ENCODE data around the gene CYP46A1. TPM values are rescaled to one million over a fixed set of nuclear protein-coding genes. Genes with fewer than 3 reads are reported as not detected.

CYP46A1 gene
- polyA plus RNA-seq, 2 donors, result 0.16 to 0.20 TPM

DNA sequence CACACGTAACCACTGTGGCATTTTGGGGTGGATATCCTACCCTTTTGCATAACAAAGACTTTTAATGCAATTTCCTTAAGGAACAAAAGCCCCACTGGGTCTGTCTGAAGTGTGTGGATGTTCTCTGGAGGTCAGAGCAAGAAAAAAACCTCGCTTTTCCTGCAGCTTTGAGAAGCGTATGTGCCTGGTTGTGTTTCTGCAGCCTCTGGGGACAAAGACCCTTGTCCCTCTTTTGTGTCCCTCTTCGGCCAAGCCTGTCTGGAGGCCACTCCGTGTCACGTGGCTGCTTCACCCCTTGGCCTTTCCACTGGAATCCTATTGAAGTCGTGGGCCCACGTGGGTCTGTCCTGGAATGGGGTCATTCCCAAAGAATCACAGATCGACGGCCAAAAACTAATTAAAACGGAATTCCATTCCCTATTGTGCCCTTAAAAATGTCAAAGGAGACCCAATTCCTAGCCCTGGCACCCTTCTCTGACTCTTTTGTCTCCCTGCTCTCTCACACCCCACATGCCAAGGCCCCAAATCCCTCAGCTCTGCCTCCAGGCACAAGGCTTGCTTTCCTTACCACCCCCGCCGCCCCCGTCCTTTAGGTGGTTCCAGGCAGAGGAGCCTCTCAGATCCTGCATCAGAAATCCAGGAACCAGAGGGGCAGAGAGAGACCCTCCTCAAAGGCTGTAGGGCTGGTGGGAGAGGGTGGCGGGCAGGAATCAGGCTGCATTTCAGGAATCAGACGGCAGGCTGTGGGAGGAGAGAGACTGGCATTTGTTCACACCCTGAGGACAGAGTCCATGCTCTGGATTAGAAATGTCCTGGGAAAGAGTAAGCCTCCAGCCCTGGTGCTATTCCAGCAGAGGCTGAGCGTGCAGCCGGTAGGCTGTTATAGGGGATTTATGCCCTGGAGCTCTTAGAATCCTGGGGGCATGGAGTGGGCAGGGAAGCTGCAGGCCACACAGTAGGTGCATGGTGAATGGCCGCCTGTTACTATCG, 12.6 kb upstream of the CYP46A1 start:
- Histone ChIP-seq H3K36me3 (ENCODE audit: control insufficient read depth in 2 of 2, insufficient read depth in 2 of 2, low read length in 1 of 2) (no peaks in the 10 kb centered on the region), H3K4me3 (ENCODE audit: low read depth in 1 of 2, low read length in 2 of 2) (no peak overlapping the region), H3K27ac (ENCODE audit: low read depth in 2 of 2, low read length in 1 of 2) (no peak overlapping the region), H3K27me3 (ENCODE audit: control insufficient read depth in 1 of 2, insufficient read depth in 2 of 2, low read length in 2 of 2) (no peaks in the 10 kb centered on the region), H3K9me3 (ENCODE audit: control insufficient read depth in 2 of 2, insufficient read depth in 1 of 2, low read depth in 1 of 2, low read length in 1 of 2) (peaks cover 0 to 3% of the 10 kb centered on the region in 2 donors), H3K4me1 (ENCODE audit: control insufficient read depth in 2 of 2, insufficient read depth in 2 of 2, low read length in 1 of 2) (no peaks in the 10 kb centered on the region)
- 60 to 63% methylated on average over 20 of the region's 20 CpGs for WGBS, 2 donors

DNA sequence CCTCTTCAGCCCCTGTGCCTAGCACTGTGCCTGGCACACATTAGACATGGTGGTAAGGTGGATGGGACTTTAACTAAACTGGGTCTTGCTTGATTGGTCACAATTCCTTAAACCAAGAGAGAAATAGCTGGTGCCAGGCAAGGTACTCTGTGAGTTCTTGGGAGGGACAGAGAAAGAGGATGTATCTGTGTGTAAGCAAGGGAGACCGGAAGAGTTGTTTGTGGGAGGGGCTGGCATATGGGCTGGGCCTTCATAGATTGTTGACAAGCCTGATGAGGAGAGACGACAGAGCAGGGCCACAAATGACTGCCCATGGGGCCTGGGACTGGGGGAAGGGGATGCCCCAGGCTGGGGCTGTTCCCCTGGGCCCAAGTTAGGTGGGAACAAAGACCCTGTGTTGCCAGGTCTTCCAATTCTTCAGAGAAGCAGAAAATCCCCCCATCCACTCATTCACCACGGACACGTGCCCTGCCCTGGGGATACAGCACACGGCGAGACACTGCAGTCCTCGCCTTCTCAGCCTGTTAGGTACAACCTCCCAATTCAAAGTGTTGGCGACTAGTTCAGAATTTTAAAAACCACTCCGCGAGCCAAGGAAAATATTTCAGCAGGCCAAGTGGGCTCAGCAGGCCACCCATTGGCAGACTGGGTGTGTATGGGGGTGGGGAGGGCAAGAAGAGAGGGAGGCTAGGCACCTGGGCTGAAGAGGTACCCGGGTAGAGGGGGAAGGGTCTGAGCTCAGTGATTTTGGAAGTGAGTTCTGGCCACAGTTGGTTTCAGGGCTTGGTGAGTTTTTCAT, 11.4 kb upstream of the CYP46A1 start:
- H3K36me3 ChIP-seq (ENCODE audit: control insufficient read depth in 2 of 2, insufficient read depth in 2 of 2, low read length in 1 of 2), result no peaks in the 10 kb centered on the region
- H3K4me3 ChIP-seq (ENCODE audit: low read depth in 1 of 2, low read length in 2 of 2), result no peak overlapping the region
- 79 to 83% methylated on average over 11 of the region's 11 CpGs for WGBS, 2 donors
- no peak overlapping the region for H3K27ac ChIP-seq (ENCODE audit: low read depth in 2 of 2, low read length in 1 of 2)
- no peaks in the 10 kb centered on the region for H3K4me1 ChIP-seq (ENCODE audit: control insufficient read depth in 2 of 2, insufficient read depth in 2 of 2, low read length in 1 of 2)
- H3K27me3 ChIP-seq (ENCODE audit: control insufficient read depth in 1 of 2, insufficient read depth in 2 of 2, low read length in 2 of 2), result no peaks in the 10 kb centered on the region
- H3K9me3 ChIP-seq (ENCODE audit: control insufficient read depth in 2 of 2, insufficient read depth in 1 of 2, low read depth in 1 of 2, low read length in 1 of 2), result peaks cover 0 to 7% of the 10 kb centered on the region in 2 donors

- Histone ChIP-seq H3K9me3 (ENCODE audit: control insufficient read depth in 2 of 2, insufficient read depth in 1 of 2, low read depth in 1 of 2, low read length in 1 of 2) (peaks cover 5 to 13% of the 10 kb centered on the region in 2 donors), H3K27ac (ENCODE audit: low read depth in 2 of 2, low read length in 1 of 2) (no peak overlapping the region), H3K36me3 (ENCODE audit: control insufficient read depth in 2 of 2, insufficient read depth in 2 of 2, low read length in 1 of 2) (no peaks in the 10 kb centered on the region), H3K4me1 (ENCODE audit: control insufficient read depth in 2 of 2, insufficient read depth in 2 of 2, low read length in 1 of 2) (no peaks in the 10 kb centered on the region), H3K4me3 (ENCODE audit: low read depth in 1 of 2, low read length in 2 of 2) (no peak overlapping the region), H3K27me3 (ENCODE audit: control insufficient read depth in 1 of 2, insufficient read depth in 2 of 2, low read length in 2 of 2) (no peaks in the 10 kb centered on the region)
- 77 to 84% methylated on average over 7 to 8 of the region's 8 CpGs for WGBS, 2 donors
These were observed 10.6 kb upstream of the CYP46A1 start for GRCh38 chr14:99673305-99674063.

GRCh38 chr14:99674064-99674650, 9.9 kb upstream of the CYP46A1 start:
- Histone ChIP-seq H3K27ac (ENCODE audit: low read depth in 2 of 2, low read length in 1 of 2) (no peak overlapping the region), H3K27me3 (ENCODE audit: control insufficient read depth in 1 of 2, insufficient read depth in 2 of 2, low read length in 2 of 2) (no peaks in the 10 kb centered on the region), H3K4me3 (ENCODE audit: low read depth in 1 of 2, low read length in 2 of 2) (no peak overlapping the region), H3K4me1 (ENCODE audit: control insufficient read depth in 2 of 2, insufficient read depth in 2 of 2, low read length in 1 of 2) (no peaks in the 10 kb centered on the region), H3K36me3 (ENCODE audit: control insufficient read depth in 2 of 2, insufficient read depth in 2 of 2, low read length in 1 of 2) (no peaks in the 10 kb centered on the region), H3K9me3 (ENCODE audit: control insufficient read depth in 2 of 2, insufficient read depth in 1 of 2, low read depth in 1 of 2, low read length in 1 of 2) (peaks cover 5 to 14% of the 10 kb centered on the region in 2 donors)
- 89 to 95% methylated on average over 9 of the region's 9 CpGs for WGBS, 2 donors

DNA sequence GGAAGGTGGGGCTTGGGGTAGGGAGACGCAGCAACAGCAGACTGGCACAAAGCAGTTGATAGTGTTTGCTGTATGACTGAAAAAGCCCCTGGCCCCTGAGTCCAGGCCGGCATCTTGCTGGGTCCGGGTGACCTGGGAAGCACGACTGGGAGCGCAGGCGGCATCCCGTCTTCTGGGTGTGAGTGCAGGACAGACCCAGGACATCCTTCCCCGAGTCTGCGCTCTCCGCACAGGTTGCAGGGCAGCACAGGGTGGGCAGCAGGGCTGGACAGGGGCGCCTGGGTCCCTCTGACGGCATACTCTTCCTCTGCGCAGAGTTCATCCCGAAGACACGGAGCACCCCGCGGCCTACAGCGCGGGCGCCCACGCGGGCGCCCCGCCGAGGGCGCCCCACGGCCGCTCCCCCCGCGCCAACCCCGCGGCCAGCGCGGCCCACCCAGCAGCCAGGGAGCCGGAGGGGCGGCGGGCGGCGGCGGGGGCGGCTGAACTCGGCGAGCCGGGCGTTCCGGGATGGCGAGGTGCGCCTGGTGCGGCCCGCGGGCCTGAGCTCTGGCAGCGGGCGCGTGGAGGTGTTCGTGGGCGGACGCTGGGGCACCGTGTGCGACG, 9.2 kb upstream of the CYP46A1 start:
- 49 to 50% methylated on average over 45 to 60 of the region's 60 CpGs for WGBS, 2 donors
- Histone ChIP-seq H3K4me3 (ENCODE audit: low read depth in 1 of 2, low read length in 2 of 2) (no peak overlapping the region), H3K27me3 (ENCODE audit: control insufficient read depth in 1 of 2, insufficient read depth in 2 of 2, low read length in 2 of 2) (no peaks in the 10 kb centered on the region), H3K27ac (ENCODE audit: low read depth in 2 of 2, low read length in 1 of 2) (no peak overlapping the region), H3K36me3 (ENCODE audit: control insufficient read depth in 2 of 2, insufficient read depth in 2 of 2, low read length in 1 of 2) (no peaks in the 10 kb centered on the region), H3K9me3 (ENCODE audit: control insufficient read depth in 2 of 2, insufficient read depth in 1 of 2, low read depth in 1 of 2, low read length in 1 of 2) (peaks cover 5 to 15% of the 10 kb centered on the region in 2 donors), H3K4me1 (ENCODE audit: control insufficient read depth in 2 of 2, insufficient read depth in 2 of 2, low read length in 1 of 2) (no peaks in the 10 kb centered on the region)

- Histone ChIP-seq H3K27ac (ENCODE audit: low read depth in 2 of 2, low read length in 1 of 2) (no peak overlapping the region), H3K27me3 (ENCODE audit: control insufficient read depth in 1 of 2, insufficient read depth in 2 of 2, low read length in 2 of 2) (no peaks in the 10 kb centered on the region), H3K36me3 (ENCODE audit: control insufficient read depth in 2 of 2, insufficient read depth in 2 of 2, low read length in 1 of 2) (no peaks in the 10 kb centered on the region), H3K9me3 (ENCODE audit: control insufficient read depth in 2 of 2, insufficient read depth in 1 of 2, low read depth in 1 of 2, low read length in 1 of 2) (peaks cover 5 to 15% of the 10 kb centered on the region in 2 donors), H3K4me3 (ENCODE audit: low read depth in 1 of 2, low read length in 2 of 2) (no peak overlapping the region), H3K4me1 (ENCODE audit: control insufficient read depth in 2 of 2, insufficient read depth in 2 of 2, low read length in 1 of 2) (no peaks in the 10 kb centered on the region)
- 46 to 47% methylated on average over 42 of the region's 42 CpGs for WGBS, 2 donors
These were observed 8.7 kb upstream of the CYP46A1 start for GRCh38 chr14:99675382-99675835.

- 45 to 50% methylated on average over 10 of the region's 10 CpGs for WGBS, 2 donors
- H3K4me3 ChIP-seq (ENCODE audit: low read depth in 1 of 2, low read length in 2 of 2), result no peak overlapping the region
- no peaks in the 10 kb centered on the region for H3K36me3 ChIP-seq (ENCODE audit: control insufficient read depth in 2 of 2, insufficient read depth in 2 of 2, low read length in 1 of 2)
- H3K27ac ChIP-seq (ENCODE audit: low read depth in 2 of 2, low read length in 1 of 2), result no peak overlapping the region
- H3K27me3 ChIP-seq (ENCODE audit: control insufficient read depth in 1 of 2, insufficient read depth in 2 of 2, low read length in 2 of 2), result no peaks in the 10 kb centered on the region
- no peaks in the 10 kb centered on the region for H3K4me1 ChIP-seq (ENCODE audit: control insufficient read depth in 2 of 2, insufficient read depth in 2 of 2, low read length in 1 of 2)
- H3K9me3 ChIP-seq (ENCODE audit: control insufficient read depth in 2 of 2, insufficient read depth in 1 of 2, low read depth in 1 of 2, low read length in 1 of 2), result peaks cover 5 to 15% of the 10 kb centered on the region in 2 donors
These were observed 8.1 kb upstream of the CYP46A1 start for GRCh38 chr14:99675951-99676350.

- Histone ChIP-seq H3K4me1 (ENCODE audit: control insufficient read depth in 2 of 2, insufficient read depth in 2 of 2, low read length in 1 of 2) (no peaks in the 10 kb centered on the region), H3K9me3 (ENCODE audit: control insufficient read depth in 2 of 2, insufficient read depth in 1 of 2, low read depth in 1 of 2, low read length in 1 of 2) (peaks cover 5 to 15% of the 10 kb centered on the region in 2 donors), H3K36me3 (ENCODE audit: control insufficient read depth in 2 of 2, insufficient read depth in 2 of 2, low read length in 1 of 2) (no peaks in the 10 kb centered on the region), H3K4me3 (ENCODE audit: low read depth in 1 of 2, low read length in 2 of 2) (no peak overlapping the region), H3K27ac (ENCODE audit: low read depth in 2 of 2, low read length in 1 of 2) (no peak overlapping the region), H3K27me3 (ENCODE audit: control insufficient read depth in 1 of 2, insufficient read depth in 2 of 2, low read length in 2 of 2) (no peaks in the 10 kb centered on the region)
- WGBS, 2 donors, result 58 to 67% methylated on average over 8 of the region's 8 CpGs
These were observed 7.4 kb upstream of the CYP46A1 start for GRCh38 chr14:99676657-99677056.

All from esophagus (tissue), 2 donors.